Amygdala (tissue), 56 donors: ENCODE data around the gene SCP2.
A peak's percentile ranks its signal among the peaks of the same experiment; 100 is the strongest.

Experiments used
- DNase-seq, 56 donors: peaks; one replicate each; lab custom pipeline; 2025; lab: John Stamatoyannopoulos, UW

Gene SCP2, protein sequence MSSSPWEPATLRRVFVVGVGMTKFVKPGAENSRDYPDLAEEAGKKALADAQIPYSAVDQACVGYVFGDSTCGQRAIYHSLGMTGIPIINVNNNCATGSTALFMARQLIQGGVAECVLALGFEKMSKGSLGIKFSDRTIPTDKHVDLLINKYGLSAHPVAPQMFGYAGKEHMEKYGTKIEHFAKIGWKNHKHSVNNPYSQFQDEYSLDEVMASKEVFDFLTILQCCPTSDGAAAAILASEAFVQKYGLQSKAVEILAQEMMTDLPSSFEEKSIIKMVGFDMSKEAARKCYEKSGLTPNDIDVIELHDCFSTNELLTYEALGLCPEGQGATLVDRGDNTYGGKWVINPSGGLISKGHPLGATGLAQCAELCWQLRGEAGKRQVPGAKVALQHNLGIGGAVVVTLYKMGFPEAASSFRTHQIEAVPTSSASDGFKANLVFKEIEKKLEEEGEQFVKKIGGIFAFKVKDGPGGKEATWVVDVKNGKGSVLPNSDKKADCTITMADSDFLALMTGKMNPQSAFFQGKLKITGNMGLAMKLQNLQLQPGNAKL

DNA sequence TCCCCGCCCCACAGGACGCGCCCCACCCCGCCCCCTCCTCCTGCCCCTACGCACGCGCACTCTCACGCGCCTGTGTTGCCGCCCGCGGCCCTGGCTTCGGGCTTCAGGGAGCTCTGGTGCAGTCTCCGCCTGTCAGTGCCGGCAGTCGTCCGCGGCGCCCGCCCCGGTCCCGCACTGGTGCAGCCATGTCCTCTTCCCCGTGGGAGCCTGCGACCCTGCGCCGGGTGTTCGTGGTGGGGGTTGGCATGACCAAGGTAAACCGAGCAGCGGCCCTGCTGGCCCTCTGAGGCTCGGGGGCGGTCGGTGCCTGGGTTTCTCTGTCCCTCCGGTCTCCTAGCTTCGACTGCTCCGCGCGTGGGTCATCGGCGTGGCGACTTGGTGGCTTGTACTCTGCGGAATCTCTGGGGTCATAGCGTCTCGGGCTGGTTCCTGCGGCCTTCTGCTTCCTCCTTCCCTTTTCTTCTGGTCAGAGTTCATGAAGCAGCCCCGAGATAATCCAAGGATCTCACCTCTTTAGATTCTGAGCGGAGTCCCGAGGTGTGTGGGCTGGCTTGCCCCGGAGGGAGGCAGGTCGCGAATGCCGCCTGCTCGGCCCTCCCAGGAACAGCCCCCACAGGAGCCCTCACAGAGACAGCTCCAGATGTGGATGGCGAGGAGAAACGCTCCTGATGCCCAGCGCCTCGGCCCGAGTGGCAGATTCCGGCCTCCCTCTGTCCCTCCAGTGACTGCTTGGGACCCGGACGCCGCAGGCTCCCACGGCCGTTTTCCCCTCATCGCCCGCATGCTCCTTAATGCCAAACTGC is at the start of gene SCP2:
Gene SCP2 (plus strand): TSS at position 65 of the 803 bp plus-strand sequence. CDS start 121 bp downstream, at position 186.
- DNase-seq = peak in 52 of 56 donors; percentile 13 to 84 (median 64)

- DNase-seq = no peak
These were observed 49.5 kb upstream of the SCP2 start for GRCh38 chr1:52877554-52877953.

GRCh38 chr1:52880206-52880605 is 46.9 kb upstream of the SCP2 start:
- no peak for DNase-seq

GRCh38 chr1:52887483-52887882 is 39.6 kb upstream of the SCP2 start:
- no peak for DNase-seq

DNA sequence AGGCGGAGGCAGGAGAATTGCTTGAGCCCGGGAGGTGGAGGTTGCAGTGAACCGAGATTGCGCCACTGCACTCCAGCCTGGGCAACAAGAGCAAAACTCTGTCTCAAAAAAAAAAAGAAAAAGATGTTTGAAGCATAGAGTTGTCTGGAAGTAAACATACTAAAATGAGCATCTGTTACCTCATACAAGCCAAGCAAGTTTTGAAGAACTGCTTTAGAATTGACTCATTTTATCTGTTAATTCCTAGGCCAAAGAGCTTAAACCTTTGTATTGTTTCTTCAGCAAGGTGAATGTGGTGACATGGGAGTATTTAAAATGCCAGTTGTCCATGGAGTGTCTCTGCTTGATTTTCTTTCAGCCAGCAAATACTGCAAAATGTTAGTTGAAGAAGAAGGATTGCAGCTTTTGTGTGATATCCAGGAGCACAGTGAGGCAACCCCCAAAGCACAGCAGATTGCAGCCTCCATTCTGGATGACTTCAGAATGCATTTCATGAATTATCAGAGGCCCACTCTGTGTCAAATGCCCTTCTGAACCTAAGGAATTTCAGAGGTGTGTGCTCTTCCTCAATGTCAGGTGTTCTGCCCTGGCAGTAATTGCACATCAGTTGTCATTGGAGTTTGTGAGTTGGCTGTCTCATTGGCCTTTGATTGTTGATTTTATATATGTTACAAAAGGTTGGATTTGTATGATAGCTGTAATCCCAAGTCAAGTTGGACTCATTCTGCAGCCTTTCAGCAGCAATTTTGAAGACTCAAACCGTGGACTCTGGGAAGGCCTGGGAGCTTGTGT is 34.5 kb upstream of the SCP2 start:
- DNase-seq = no peak

DNA sequence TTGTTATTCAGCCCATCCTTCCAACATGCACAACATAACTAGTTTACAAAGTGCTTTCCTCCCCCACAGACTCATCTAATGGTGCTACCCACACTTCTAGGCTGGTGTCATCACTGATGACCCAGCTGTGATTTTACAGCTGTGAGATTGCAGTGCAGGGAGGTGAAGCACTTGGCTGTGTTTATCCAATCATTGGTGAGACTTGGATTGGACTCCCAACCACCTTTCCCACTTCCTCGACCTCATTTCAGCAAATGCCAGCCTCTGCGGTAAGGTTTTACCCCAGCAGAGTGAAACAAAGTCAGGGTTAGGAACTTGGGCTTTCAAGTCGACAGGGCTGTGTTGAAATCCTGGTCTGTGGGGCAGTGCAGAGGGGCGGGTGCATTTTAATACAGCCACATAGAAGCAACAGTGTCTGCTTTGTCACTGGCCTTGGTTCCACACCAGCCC is 27.6 kb upstream of the SCP2 start:
- DNase-seq = peak in 1 of 56 donors; percentile 6

- no peak for DNase-seq
These were observed 26.7 kb upstream of the SCP2 start for GRCh38 chr1:52900402-52900801.

DNA sequence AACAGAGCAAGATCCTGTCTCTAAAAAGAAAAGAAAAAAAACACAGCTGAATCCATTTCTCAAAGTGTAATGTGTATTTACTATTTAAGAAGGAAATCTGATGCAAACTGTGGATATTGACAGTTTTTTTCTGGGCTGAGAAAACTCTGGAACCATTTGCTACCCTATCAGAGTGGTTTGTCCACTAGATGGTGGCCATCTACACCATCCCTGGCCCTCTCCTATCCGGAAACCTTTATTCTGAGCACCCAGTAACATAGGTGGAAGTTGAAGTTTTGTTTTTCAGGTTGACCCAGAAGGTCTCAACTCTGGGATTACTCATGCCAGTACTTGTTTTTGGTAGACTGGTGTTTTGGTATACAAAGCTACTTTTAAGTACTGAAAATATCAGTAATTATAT is 25.7 kb upstream of the SCP2 start:
- no peak for DNase-seq

GRCh38 chr1:52904208-52904926 is 22.7 kb upstream of the SCP2 start:
- DNase-seq = no peak

GRCh38 chr1:52904927-52905698 is 22.0 kb upstream of the SCP2 start:
- peak in 1 of 56 donors; percentile 2 for DNase-seq

- no peak for DNase-seq
These were observed 20.9 kb upstream of the SCP2 start for GRCh38 chr1:52906135-52906603.

DNA sequence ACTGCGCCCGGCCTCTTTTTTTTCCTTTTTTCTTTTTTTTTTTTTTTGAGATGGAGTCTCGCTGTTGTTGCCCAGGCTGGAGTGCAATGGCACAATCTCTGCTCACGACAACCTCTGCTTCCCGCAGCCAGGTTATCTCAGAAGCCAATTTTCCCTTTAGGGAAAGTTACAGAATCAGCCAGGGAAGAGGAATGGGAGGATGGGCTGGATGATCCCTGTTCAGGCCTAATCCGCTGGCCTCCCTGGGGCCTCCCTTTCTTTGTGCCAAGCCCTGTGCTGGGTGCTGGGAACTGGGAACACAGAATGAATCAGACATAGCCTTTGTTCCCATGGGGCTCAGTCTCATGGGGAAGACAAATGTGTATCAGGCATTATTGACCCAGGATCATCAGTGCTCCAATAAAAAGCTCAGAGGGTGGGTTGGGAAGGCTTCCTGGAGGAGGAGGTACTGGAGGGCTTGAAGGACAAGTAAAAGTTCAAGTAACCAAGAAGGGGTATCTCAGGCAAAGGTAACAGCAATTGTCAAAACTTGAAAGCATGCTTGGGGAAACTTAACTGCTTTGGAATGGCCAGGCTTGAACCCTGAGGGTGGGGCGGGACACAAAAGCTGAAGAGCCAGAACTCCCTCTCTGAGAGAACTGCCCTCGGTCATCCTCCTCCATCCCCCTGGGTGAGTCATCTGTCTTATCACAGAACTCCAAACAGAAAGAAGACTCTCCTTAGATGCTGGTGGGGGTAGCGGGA is 19.8 kb upstream of the SCP2 start:
- DNase-seq = no peak

DNA sequence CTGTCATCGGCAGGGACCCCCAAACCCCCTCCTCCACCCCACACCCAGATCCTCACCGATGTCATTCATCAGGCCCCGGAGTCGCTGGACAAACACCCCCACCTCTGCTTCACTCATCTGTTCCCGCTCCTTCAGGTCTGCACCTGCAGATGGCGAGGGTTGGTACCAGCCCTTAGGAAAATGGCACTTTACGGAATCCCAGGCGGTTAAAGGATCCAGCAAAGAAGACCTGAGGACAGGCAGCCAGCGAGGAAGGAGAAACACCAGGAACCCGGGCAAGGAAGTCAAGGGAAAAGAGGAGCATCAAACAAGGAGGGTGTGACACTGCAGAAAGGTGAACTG is 19.3 kb upstream of the SCP2 start:
- no peak for DNase-seq

GRCh38 chr1:52911541-52911940 is 15.5 kb upstream of the SCP2 start:
- DNase-seq = no peak

- no peak for DNase-seq
These were observed 14.1 kb upstream of the SCP2 start for GRCh38 chr1:52913014-52913413.

GRCh38 chr1:52913537-52913936 is 13.5 kb upstream of the SCP2 start:
- DNase-seq = no peak

GRCh38 chr1:52914463-52914862 is 12.6 kb upstream of the SCP2 start:
- no peak for DNase-seq

DNA sequence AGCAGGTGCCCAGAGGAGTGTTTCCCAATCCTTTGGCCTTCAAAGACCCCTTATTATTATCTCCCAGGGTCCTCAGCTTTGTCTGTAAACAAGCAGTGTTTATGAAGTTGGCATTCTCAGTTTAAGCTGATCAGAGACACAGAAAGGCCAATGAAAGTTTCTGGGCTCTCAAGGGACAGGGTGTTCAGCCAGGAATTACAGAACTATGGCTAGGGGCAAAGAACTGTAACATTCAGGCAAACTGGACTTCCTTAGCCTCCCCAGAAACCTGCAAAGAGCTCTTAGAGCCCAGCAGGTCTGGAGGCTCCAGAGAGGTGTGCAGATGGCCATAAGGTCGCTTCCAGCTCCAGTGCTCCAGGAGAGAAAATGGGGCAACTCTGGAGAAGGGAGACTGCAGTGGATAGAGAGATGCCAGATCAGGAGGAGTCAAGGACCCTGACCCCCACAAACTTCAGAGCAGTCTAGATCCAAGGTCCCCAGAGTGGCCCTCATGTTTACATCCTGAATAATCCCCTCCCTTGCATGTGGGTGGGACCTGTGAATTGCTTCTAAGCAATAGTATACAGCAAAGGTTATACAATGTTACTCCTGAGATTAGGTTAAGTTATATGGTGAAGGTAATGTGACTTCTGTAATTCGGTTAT is 11.7 kb upstream of the SCP2 start:
- DNase-seq = no peak
